HG02623 (cell line): ENCODE measurements around the gene MAN2B1.
"Not testable (repeated sequence)": the region's sequence is repeated elsewhere in the genome, so short reads cannot be mapped to it uniquely, and the experiment has no call there.

Source experiments
- ATAC-seq: cut with Tn5 transposase; IDR thresholded peaks from one replicate; pipeline ENCODE4 v1.9.1; 2021; ENCODE audit warnings: moderate library complexity; ENCODE audit not compliant: unreplicated experiment

The MAN2B1 gene

GRCh38 chr19:12664406-12665280 is 1.9 kb downstream of the MAN2B1 start:
- ATAC-seq = no peak

GRCh38 chr19:12660980-12661379 is 5.6 kb downstream of the MAN2B1 start:
- ATAC-seq = no peak

GRCh38 chr19:12657966-12658365 is 8.6 kb downstream of the MAN2B1 start:
- ATAC-seq = no peak

- no peak for ATAC-seq
Observed at GRCh38 chr19:12656899-12657571, 9.5 kb downstream of the MAN2B1 start.

GRCh38 chr19:12655546-12655945 is 11.0 kb downstream of the MAN2B1 start:
- no peak for ATAC-seq

GRCh38 chr19:12652219-12652618 is 14.3 kb downstream of the MAN2B1 start:
- no peak for ATAC-seq

GRCh38 chr19:12649941-12650340 is 16.6 kb downstream of the MAN2B1 start:
- no peak for ATAC-seq

- ATAC-seq = no peak
Observed at GRCh38 chr19:12648088-12648487, 18.5 kb downstream of the MAN2B1 start.

- ATAC-seq = no peak
Observed at GRCh38 chr19:12647490-12648071, 19.0 kb downstream of the MAN2B1 start.

GRCh38 chr19:12647047-12647446 is 19.5 kb downstream of the MAN2B1 start:
- no peak for ATAC-seq

- no peak for ATAC-seq
Observed at GRCh38 chr19:12646551-12646950, 20.0 kb downstream of the MAN2B1 start.

GRCh38 chr19:12643716-12644115 is 22.8 kb downstream of the MAN2B1 start:
- ATAC-seq = not testable (repeated sequence)

- no peak for ATAC-seq
Observed at GRCh38 chr19:12642506-12642905, 24.0 kb downstream of the MAN2B1 start.

GRCh38 chr19:12641456-12641855 is 25.1 kb downstream of the MAN2B1 start:
- no peak for ATAC-seq

- no peak for ATAC-seq
Observed at GRCh38 chr19:12639901-12640613, 26.5 kb downstream of the MAN2B1 start.

GRCh38 chr19:12638611-12639182 is 27.8 kb downstream of the MAN2B1 start:
- no peak for ATAC-seq

- no peak for ATAC-seq
Observed at GRCh38 chr19:12636631-12637030, 29.9 kb downstream of the MAN2B1 start.

GRCh38 chr19:12629215-12629614 is 37.3 kb downstream of the MAN2B1 start:
- no peak for ATAC-seq

- no peak for ATAC-seq
Observed at GRCh38 chr19:12628040-12629022, 38.2 kb downstream of the MAN2B1 start.

- ATAC-seq = no peak
Observed at GRCh38 chr19:12626958-12627357, 39.6 kb downstream of the MAN2B1 start.
